ENCODE data around the gene CYSLTR2. TPM values are rescaled to one million over a fixed set of nuclear protein-coding genes. Genes with fewer than 3 reads are reported as not detected.
A peak's percentile ranks its signal among the peaks of the same experiment; 100 is the strongest.

The CYSLTR2 gene
- total and polyA plus RNA-seq, 9 of the 15 experiments (the other 6 are each of a cell fraction or from before 2014, with no cell fraction given): not detected

- no peak for TF ChIP-seq CEBPG (CRISPR knock-in tag; IDR thresholded peaks at IDR 0.05)
- TF ChIP-seq CEBPG (tag; conservative IDR thresholded peaks at IDR 0.05 in 1 of 2, IDR thresholded peaks at IDR 0.05 in 1 of 2): 0 out of 4 replicates have a peak, but pooled peaks of 1 of the 2 experiments have one; percentile 25
- no peak for TF ChIP-seq CHD2 (IDR thresholded peaks at IDR 0.05; ENCODE audit: low read depth, low read length)
- no peak for TF ChIP-seq SETDB1 (IDR thresholded peaks at IDR 0.05; ENCODE audit: low read length)
- no peak for TF ChIP-seq MITF (IDR thresholded peaks at IDR 0.05)
- no peak for TF ChIP-seq SNAPC5 (CRISPR knock-in tag; IDR thresholded peaks at IDR 0.05)
- no peak for TF ChIP-seq LCOR (CRISPR knock-in tag; IDR thresholded peaks at IDR 0.05)
- peak; percentile 89 for TF ChIP-seq JUND (IDR thresholded peaks at IDR 0.05; ENCODE audit: borderline replicate concordance, low read depth, low read length)
- TF ChIP-seq JUND (tag; IDR thresholded peaks at IDR 0.05; ENCODE audit: borderline replicate concordance, low read depth, low read length): peak; percentile 78; the same call in 2 of the 3 replicates
- TF ChIP-seq ZNF274 (IDR thresholded peaks at IDR 0.05; ENCODE audit: borderline replicate concordance, low read depth, low read length): no peak
- peak; percentile 37; the same call in 1 of the 2 replicates for TF ChIP-seq CREM (IDR thresholded peaks at IDR 0.05; ENCODE audit: low read depth)
- TF ChIP-seq KLF1 (tag; IDR thresholded peaks at IDR 0.05): no peak
- no peak for TF ChIP-seq GTF2B (IDR thresholded peaks at IDR 0.05; ENCODE audit: extremely low read depth, insufficient read length)
- TF ChIP-seq RERE (CRISPR knock-in tag; IDR thresholded peaks at IDR 0.05; ENCODE audit: borderline replicate concordance): no peak
- TF ChIP-seq NFE2 (IDR thresholded peaks at IDR 0.05; ENCODE audit: low read depth): peak; percentile 33
- no peak for TF ChIP-seq NCOA4 (IDR thresholded peaks at IDR 0.05; ENCODE audit: partially characterized antibody)
These were observed 96.2 kb downstream of the CYSLTR2 start (continued) for GRCh38 chr13:48749699-48750473.

All from K562 (cell line).